ENCODE data around the gene ADAM19. TPM values are rescaled to one million over a fixed set of nuclear protein-coding genes. Genes with fewer than 3 reads are reported as not detected.

Gene ADAM19
- total RNA-seq, 2 donors from 2014 or later = 9.9 to 46.1 TPM

GRCh38 chr5:157509587-157509986 is 66.0 kb downstream of the ADAM19 start:
- Histone ChIP-seq H3K36me3 (peaks cover 4% of the 10 kb centered on the region), H3K27me3 (replicated peaks; ENCODE audit: insufficient read depth) (no peaks in the 10 kb centered on the region), H3K4me3 (no peak overlapping the region), H3K9me3 (no peaks in the 10 kb centered on the region), H3K27ac (peak overlapping the region in 1 of 2 donors; percentile 32), H3K4me1 (ENCODE audit: control insufficient read depth in 1 of 2, low read depth in 2 of 2) (peaks cover 17 to 35% of the 10 kb centered on the region in 2 donors)
- no peak for ATAC-seq (ENCODE audit: insufficient number of reproducible peaks, low FRiP score, low read depth)
- DNase-seq (ENCODE audit: low spot score) = no peak
- TF ChIP-seq CTCF (IDR thresholded peaks at IDR 0.05) = no peak

- Histone ChIP-seq H3K4me1 (ENCODE audit: control insufficient read depth in 1 of 2, low read depth in 2 of 2) (peaks cover 17 to 32% of the 10 kb centered on the region in 2 donors), H3K27me3 (replicated peaks; ENCODE audit: insufficient read depth) (no peaks in the 10 kb centered on the region), H3K9me3 (no peaks in the 10 kb centered on the region), H3K27ac (no peak overlapping the region), H3K4me3 (no peak overlapping the region), H3K36me3 (peaks cover 8% of the 10 kb centered on the region)
- ATAC-seq (ENCODE audit: insufficient number of reproducible peaks, low FRiP score, low read depth) (no peak), DNase-seq (ENCODE audit: low spot score) (no peak)
- no peak for TF ChIP-seq CTCF (IDR thresholded peaks at IDR 0.05)
These were observed 66.5 kb downstream of the ADAM19 start for GRCh38 chr5:157509093-157509492.

GRCh38 chr5:157506981-157507780 is 68.4 kb downstream of the ADAM19 start:
- no peak overlapping the region for H3K4me3 ChIP-seq
- TF ChIP-seq CTCF (IDR thresholded peaks at IDR 0.05) = no peak
- H3K9me3 ChIP-seq = no peaks in the 10 kb centered on the region
- ATAC-seq (ENCODE audit: insufficient number of reproducible peaks, low FRiP score, low read depth) (no peak), DNase-seq (ENCODE audit: low spot score) (no peak)
- peaks cover 10 to 13% of the 10 kb centered on the region in 2 donors for H3K4me1 ChIP-seq (ENCODE audit: control insufficient read depth in 1 of 2, low read depth in 2 of 2)
- peaks cover 10% of the 10 kb centered on the region for H3K36me3 ChIP-seq
- H3K27ac ChIP-seq = no peak overlapping the region
- no peaks in the 10 kb centered on the region for H3K27me3 ChIP-seq (replicated peaks; ENCODE audit: insufficient read depth)

GRCh38 chr5:157506066-157506590 is 69.4 kb downstream of the ADAM19 start:
- no peak for TF ChIP-seq CTCF (IDR thresholded peaks at IDR 0.05)
- ATAC-seq (ENCODE audit: insufficient number of reproducible peaks, low FRiP score, low read depth) = no peak

GRCh38 chr5:157505496-157505895 is 70.1 kb downstream of the ADAM19 start:
- no peak overlapping the region for H3K27ac ChIP-seq
- TF ChIP-seq CTCF (IDR thresholded peaks at IDR 0.05) = no peak
- H3K4me1 ChIP-seq (ENCODE audit: control insufficient read depth in 1 of 2, low read depth in 2 of 2) = no peaks in the 10 kb centered on the region
- DNase-seq (ENCODE audit: low spot score) (no peak), ATAC-seq (ENCODE audit: insufficient number of reproducible peaks, low FRiP score, low read depth) (no peak)
- no peaks in the 10 kb centered on the region for H3K27me3 ChIP-seq (replicated peaks; ENCODE audit: insufficient read depth)
- no peak overlapping the region for H3K4me3 ChIP-seq
- H3K9me3 ChIP-seq = no peaks in the 10 kb centered on the region
- peaks cover 11% of the 10 kb centered on the region for H3K36me3 ChIP-seq

More at GRCh38 chr5:157506066-157506590, 69.4 kb downstream of the ADAM19 start:
- Histone ChIP-seq H3K36me3 (peaks cover 11% of the 10 kb centered on the region), H3K9me3 (no peaks in the 10 kb centered on the region), H3K27me3 (replicated peaks; ENCODE audit: insufficient read depth) (no peaks in the 10 kb centered on the region), H3K4me3 (no peak overlapping the region), H3K4me1 (ENCODE audit: control insufficient read depth in 1 of 2, low read depth in 2 of 2) (peaks cover 4% of the 10 kb centered on the region in 2 donors), H3K27ac (no peak overlapping the region)
- DNase-seq (ENCODE audit: low spot score) = no peak

All from thoracic aorta (tissue), 2 donors.